Spleen (tissue), 7 donors: Measurements from ENCODE around the gene MMP25.

Experiments
- CTCF ChIP-seq, 11 experiments: fragments of 200-600 bp in 7 of 11; fragments of 450-650 bp in 4 of 11; sonication (generic) in 4 of 11; IDR thresholded peaks in 8 of 11; conservative IDR thresholded peaks in 3 of 11; 1 replicate in 7 of 11; 2 replicates in 4 of 11; pipeline versions ENCODE4 v1.4.0 to v1.8.0; 2016 to 2021; ENCODE audit warnings: antibody characterized with exemption in 11 of 11, inconsistent platforms in 4 of 11, mild to moderate bottlenecking in 1 of 11
- POLR2AphosphoS5 ChIP-seq, 3 donors: sonication (generic); formaldehyde crosslinking; IDR thresholded peaks; one replicate each; pipeline ENCODE4 v1.5.1; 2017; ENCODE audit warnings: antibody characterized with exemption in 3 of 3
- donor health status: DM: no; HTN: no; CAD: no; lungs with moderate emphysema.
- donor health status: DM: no; HTN: no; CAD: no.
- donor health status: DM: no; HTN: no; CAD: no.

DNA sequence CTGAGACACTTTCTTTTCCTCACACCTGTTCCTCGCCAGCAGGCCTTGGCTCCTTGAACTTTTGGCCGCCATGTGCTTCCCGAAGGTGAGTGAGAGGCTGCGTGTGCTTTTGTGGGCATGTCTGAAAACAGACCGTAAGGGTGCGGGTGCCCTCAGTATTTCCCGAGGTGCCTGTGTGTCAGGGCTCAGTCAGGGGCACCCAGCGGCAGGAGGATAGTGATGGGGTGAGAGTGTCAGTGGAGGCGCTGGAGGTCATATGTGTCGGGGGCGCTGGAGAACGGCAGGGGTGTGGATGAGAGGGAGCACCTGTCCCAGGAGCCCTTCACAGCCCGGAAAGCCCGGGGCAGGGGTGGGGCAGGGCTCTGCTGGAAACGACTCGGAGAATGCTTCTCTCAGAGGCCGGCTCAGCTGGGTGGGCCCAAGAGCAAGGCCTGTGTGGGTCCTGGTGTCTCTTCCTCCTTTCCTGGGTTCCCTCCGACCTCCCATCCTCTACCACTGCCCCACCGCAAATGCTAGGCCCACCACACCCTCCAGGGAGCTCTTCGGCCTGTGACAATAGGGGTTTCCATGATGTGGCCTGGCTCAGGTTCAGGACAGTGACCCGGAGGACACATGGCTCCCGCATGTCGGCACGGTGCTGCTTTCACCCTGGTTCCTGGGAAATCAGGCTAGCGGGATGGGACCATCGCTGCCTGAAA is 19.5 kb downstream of the MMP25 start:
- no peak for TF ChIP-seq CTCF (IDR thresholded peaks at IDR 0.05 in 8 of 11, conservative IDR thresholded peaks at IDR 0.05 in 3 of 11)
- no peak for TF ChIP-seq POLR2AphosphoS5 (IDR thresholded peaks at IDR 0.05)
